HG03095 (cell line): ENCODE results near the gene CETN1.

Source experiments
- ATAC-seq: cut with Tn5 transposase; IDR thresholded peaks from one replicate; pipeline ENCODE4 v1.9.1; 2021; ENCODE audit warnings: moderate library complexity; ENCODE audit not compliant: unreplicated experiment

CETN1 gene

DNA sequence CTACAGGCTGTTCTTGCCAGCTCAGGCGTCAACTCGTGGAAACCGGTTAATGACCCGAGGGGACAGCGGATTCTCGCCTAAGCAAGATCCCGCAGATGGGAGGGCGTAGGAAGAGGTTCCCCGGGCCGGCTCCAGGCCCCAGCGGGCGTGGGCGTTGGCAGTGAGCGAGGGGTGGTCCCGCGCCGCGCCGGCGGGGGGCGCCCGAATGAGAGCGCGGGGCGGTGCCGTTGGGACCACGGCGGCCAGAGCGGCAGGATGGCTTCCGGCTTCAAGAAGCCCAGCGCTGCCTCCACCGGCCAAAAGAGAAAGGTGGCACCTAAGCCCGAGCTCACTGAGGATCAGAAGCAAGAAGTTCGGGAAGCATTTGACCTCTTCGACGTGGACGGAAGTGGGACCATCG lies at the start of gene CETN1:
TSS of gene CETN1 (plus strand) at position 227 of the 400 bp plus-strand sequence. CDS start at position 256, 29 bp downstream.
- no peak for ATAC-seq

DNA sequence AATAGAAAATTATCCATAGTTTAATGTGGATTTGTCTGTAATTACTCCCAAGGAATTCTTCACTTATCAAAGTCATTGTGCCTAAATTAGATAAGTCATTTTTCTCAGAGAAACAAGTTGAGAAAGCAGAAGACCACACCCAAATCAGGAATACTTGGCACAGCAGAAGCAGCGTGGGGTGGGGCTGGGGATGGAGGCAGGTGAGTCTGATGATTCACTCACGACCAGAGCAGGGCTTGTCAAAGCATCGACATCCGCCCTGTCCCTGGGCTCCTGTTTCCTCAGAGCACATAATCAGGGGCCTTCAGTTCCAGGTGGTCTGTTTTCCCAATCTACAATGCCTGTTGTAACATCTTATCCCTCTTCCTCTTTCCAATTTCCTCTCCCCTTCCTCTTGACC lies 48.2 kb upstream of the CETN1 start:
- no peak for ATAC-seq

- ATAC-seq, result no peak
Observed at GRCh38 chr18:532632-533031, 47.5 kb upstream of the CETN1 start.

- ATAC-seq, result no peak
Observed at GRCh38 chr18:533995-534601, 46.1 kb upstream of the CETN1 start.

DNA sequence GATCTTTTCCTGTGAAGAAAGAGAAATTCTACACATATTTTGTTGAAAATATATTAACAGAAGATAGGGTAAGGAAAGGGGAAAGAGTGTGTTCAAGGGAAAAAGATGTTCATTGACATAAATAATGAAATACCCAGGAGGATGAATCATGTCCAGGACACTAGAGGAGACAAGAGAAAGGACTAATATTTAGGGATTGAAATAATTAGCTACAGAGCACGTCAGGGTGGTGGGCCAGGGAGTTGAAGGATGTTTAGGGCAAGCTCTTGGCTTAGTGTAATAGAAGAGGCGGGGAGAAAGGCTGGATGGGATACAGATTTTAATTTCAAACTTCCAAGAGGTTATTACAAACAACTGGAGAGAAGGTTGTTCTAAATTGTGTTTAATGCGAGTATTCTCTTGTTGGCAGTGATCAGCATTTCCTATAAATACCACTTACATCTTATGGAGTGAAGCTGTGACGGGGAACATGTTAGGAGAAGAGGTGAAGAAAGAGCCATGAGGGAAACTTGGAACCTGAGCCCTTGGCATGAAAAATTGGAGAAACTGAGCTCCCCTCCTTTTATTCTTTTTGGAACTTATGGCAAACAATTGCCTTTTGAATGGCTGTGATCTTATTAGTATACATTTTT lies 36.6 kb upstream of the CETN1 start:
- ATAC-seq, result no peak

DNA sequence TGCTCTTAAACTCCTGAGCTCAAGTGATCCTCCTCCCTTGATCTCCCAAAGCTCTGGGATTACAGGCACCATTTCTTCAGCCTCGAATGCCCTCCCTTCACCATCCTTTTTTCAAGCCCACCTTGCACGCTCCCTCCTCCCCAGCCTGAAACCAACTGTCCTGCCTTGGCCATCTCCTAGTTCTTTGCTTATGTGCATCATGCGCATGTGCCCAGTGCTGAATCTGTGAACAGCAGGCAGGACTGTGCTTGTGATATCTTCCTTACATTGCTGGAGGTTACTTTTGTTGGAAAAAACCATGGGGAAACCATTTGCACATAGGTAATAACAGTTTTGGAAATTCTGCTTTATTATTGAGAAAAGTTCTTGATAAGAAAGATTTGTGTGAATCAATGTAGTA lies 30.2 kb upstream of the CETN1 start:
- no peak for ATAC-seq

GRCh38 chr18:551404-552061 lies 28.6 kb upstream of the CETN1 start:
- peak; percentile 69 for ATAC-seq

GRCh38 chr18:555705-556457 lies 24.3 kb upstream of the CETN1 start:
- no peak for ATAC-seq

DNA sequence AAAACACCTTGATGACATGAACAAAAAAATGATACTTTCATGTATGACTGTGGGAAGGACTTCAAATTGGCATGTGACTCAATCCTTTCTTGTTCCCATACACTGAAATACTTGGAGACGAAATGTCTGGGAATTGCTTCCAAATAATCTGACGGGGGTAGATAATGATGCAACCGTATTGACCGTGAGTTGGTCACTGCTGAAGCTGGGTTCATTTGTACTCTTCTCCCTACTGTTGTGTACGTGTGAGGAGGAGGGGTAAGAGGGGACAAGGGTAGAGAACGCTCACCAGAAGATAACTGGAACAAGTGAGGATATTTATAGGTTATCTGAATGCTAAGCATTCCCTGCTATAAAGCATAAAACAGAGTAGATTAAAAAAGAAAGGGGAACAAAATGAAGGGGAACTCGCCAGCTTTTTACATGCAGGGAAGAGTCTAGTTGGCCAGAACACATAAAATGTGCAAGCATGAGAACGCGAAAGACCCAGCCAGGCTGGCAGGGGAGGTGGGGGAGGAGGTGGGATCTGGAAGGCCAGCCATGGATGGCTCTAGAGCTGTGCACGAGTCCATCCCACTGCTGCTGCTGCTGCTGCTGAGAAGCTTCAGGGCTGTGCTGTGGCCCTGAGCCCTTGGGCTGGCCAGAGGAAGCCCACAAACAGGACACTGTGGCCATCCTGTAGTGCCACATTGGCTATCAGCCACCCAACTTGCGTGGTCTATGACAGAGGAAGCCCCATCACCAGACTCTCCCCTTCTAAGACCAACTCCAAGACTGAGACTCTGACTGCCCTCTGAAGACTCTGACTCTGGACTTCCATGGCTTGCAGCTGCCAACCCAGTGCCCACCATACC lies 15.2 kb upstream of the CETN1 start:
- no peak for ATAC-seq

- ATAC-seq, result no peak
Observed at GRCh38 chr18:565562-566061, 14.6 kb upstream of the CETN1 start.

- no peak for ATAC-seq
Observed at GRCh38 chr18:567122-567521, 13.1 kb upstream of the CETN1 start.

DNA sequence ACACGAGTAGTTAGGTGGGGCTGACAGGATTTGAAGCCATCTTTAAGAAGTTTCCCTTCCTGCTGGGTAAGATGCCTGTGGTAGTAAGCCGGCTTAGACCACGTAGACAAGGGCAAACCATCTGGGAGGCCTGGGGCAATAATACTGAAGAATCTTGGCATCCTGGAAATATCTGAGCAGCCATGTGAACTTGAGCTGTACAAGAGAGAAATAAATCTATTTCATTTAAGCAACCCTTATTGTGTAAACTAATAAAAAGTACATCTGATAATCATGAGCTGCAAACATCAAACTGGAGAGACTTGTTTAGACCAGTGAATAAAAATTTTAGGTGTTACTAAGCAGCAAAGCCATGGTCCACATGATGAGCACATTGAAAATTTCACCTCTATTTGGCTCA lies 11.4 kb upstream of the CETN1 start:
- ATAC-seq, result no peak

GRCh38 chr18:570256-570655 lies 9.9 kb upstream of the CETN1 start:
- ATAC-seq, result no peak

DNA sequence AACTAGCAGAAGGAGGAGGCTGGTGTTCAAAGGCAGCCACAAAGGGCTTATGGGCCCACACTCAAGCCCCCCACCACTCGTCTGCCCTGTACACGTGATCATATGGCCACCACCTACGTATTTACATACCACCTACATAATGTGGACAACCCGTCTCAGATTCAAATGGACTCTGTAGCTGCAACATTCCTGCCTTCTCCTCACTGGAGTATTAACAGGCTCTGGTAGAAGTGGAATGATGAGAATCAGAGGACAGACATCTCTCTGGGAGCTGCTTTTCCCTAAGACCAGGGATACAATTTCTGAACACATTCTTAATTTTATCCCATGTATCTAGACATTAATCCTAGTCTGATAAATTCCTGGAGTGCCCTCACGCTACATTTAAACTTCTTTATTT lies 9.5 kb upstream of the CETN1 start:
- no peak for ATAC-seq

- no peak for ATAC-seq
Observed at GRCh38 chr18:572091-572830, 7.9 kb upstream of the CETN1 start.

DNA sequence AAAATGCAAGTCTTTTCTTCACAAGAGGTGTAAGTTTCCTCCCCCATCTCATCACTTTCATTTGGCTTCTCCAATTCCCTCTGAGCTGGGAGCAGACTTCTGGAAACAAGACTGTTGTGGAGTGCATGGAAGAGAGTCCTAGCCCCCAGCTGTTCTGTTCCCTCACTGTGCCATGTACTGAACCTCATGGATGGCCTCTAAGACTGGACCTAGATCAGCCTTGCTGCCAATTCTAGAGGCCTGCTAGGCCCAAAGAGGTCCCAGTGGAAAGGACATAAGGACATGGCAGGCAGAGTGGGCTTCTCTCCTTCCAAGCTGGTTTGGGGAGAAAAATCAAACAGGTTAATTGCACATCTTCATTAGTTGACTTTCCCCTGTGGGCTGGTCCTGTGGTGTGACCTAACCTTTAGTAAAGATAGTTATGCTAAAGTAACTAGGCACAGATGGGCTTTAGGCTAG lies 7.3 kb upstream of the CETN1 start:
- no peak for ATAC-seq

GRCh38 chr18:573385-573784 lies 6.8 kb upstream of the CETN1 start:
- no peak for ATAC-seq

GRCh38 chr18:574149-574860 lies 5.9 kb upstream of the CETN1 start:
- ATAC-seq, result no peak
